GM23338 (cell line): Measurements from ENCODE around the gene BEGAIN. TPM values are rescaled to one million over a fixed set of nuclear protein-coding genes. Genes with fewer than 3 reads are reported as not detected.

ENCODE experiments used
- ATAC-seq: fragments of 200-7000 bp; cut with Tn5 transposase; 3 replicates; pipeline ENCODE4 v1.9.1; 2020
- DNase-seq: peaks from one replicate; pipeline ENCODE4 v3.0.0-alpha.2; 2015; ENCODE audit warnings: low spot score
- H2AFZ ChIP-seq: fragments of 200-600 bp; sonication (generic); 2 replicates; pipeline ENCODE4 v1.8.0; 2016; ENCODE audit warnings: antibody characterized with exemption, mild to moderate bottlenecking, moderate library complexity
- H3F3A ChIP-seq: fragments of 200-600 bp; sonication (generic); replicated peaks from 2 replicates; pipeline ENCODE4 v1.8.0; 2017; ENCODE audit warnings: antibody characterized with exemption, mixed run types, low read depth
- H3K27ac ChIP-seq: fragments of 200-600 bp; sonication (generic); 2 replicates; pipeline ENCODE4 v1.6.1; 2016; ENCODE audit warnings: low read depth
- H3K27me3 ChIP-seq: fragments of 200-600 bp; sonication (generic); 2 replicates; pipeline ENCODE4 v1.8.0; 2016; ENCODE audit warnings: mild to moderate bottlenecking, mixed run types, moderate library complexity; ENCODE audit not compliant: insufficient read depth
- H3K36me3 ChIP-seq: fragments of 200-600 bp; sonication (generic); 2 replicates; pipeline ENCODE4 v1.8.0; 2016; ENCODE audit warnings: mild to moderate bottlenecking; ENCODE audit not compliant: insufficient read depth
- H3K4me1 ChIP-seq: fragments of 200-600 bp; sonication (generic); 2 replicates; pipeline ENCODE4 v1.8.0; 2016; ENCODE audit warnings: mild to moderate bottlenecking, moderate library complexity; ENCODE audit not compliant: insufficient read depth
- H3K4me2 ChIP-seq: fragments of 200-600 bp; sonication (generic); 2 replicates; pipeline ENCODE4 v1.7.1; 2017; ENCODE audit warnings: mixed run types
- H3K4me3 ChIP-seq: fragments of 200-600 bp; sonication (generic); 2 replicates; pipeline ENCODE4 v1.6.1; 2016; ENCODE audit warnings: mixed run types
- H3K79me2 ChIP-seq: fragments of 200-600 bp; sonication (generic); replicated peaks from 2 replicates; pipeline ENCODE4 v1.8.0; 2017; ENCODE audit warnings: mild to moderate bottlenecking; ENCODE audit not compliant: insufficient read depth
- H3K9me2 ChIP-seq: fragments of 200-600 bp; sonication (generic); 2 replicates; pipeline ENCODE4 v1.8.0; 2017; ENCODE audit not compliant: insufficient read depth
- H4K20me1 ChIP-seq: fragments of 200-600 bp; sonication (generic); replicated peaks from 2 replicates; pipeline ENCODE4 v1.8.0; 2017; ENCODE audit warnings: mild to moderate bottlenecking; ENCODE audit not compliant: insufficient read depth
- H3K27ac Mint-ChIP-seq: 2 replicates; pipeline ENCODE4 v1.8.0; 2020; ENCODE audit warnings: inconsistent platforms, mild to moderate bottlenecking, moderate library complexity, mixed read lengths
- H3K27me3 Mint-ChIP-seq: 3 replicates; pipeline ENCODE4 v1.8.0; 2022; ENCODE audit warnings: low read depth, mild to moderate bottlenecking, moderate library complexity, mixed read lengths, inconsistent platforms; ENCODE audit not compliant: insufficient read depth, poor library complexity
- H3K36me3 Mint-ChIP-seq: 3 replicates; pipeline ENCODE4 v1.8.0; 2021; ENCODE audit warnings: low read depth, mild to moderate bottlenecking, inconsistent platforms, moderate library complexity, mixed read lengths
- H3K4me1 Mint-ChIP-seq: 3 replicates; pipeline ENCODE4 v1.8.0; 2020; ENCODE audit warnings: mild to moderate bottlenecking, inconsistent platforms, mixed read lengths
- H3K4me3 Mint-ChIP-seq: 3 replicates; pipeline ENCODE4 v1.8.0; 2021; ENCODE audit warnings: moderate library complexity, mild to moderate bottlenecking, inconsistent platforms, mixed read lengths
- H3K9me3 Mint-ChIP-seq: 3 replicates; pipeline ENCODE4 v1.8.0; 2020; ENCODE audit warnings: moderate library complexity, mild to moderate bottlenecking, inconsistent platforms, mixed read lengths
- JUNB ChIP-seq: IDR thresholded peaks from one replicate; pipeline ENCODE4 v1.6.1; 2016; ENCODE audit warnings: antibody characterized with exemption; ENCODE audit not compliant: unreplicated experiment
- POLR2AphosphoS5 ChIP-seq: IDR thresholded peaks from 2 replicates; pipeline ENCODE4 v1.6.1; 2016; ENCODE audit warnings: antibody characterized with exemption, low read depth
- ZNF331 ChIP-seq: fragments of 250-450 bp; sonication (Bioruptor Pico); IDR thresholded peaks from 2 replicates; pipeline ENCODE4 v1.5.0; 2020; ENCODE audit warnings: low read depth, mild to moderate bottlenecking, moderate library complexity
- polyA plus RNA-seq: library from polyadenylated mRNA; unstranded; fragments of >200 nt; fragmentation: Nextera tagmentation; extraction: Ambion mirVana; gene quantifications from 2 replicates; pipeline ENCODE4 v1.2.1, GENCODE V29; 2016
- total RNA-seq: library from RNA; depleted of rRNA; stranded (reverse); fragments of >200 nt; shearing (Covaris generic); gene quantifications from 2 replicates; pipeline ENCODE4 v1.2.3, GENCODE V29; 2014
- TF ChIP-seq, protein P1 (sequence below): fragments of 250-450 bp; sonication (Bioruptor Pico); IDR thresholded peaks from 2 replicates; pipeline ENCODE4 v1.5.0; 2020; ENCODE audit warnings: mild to moderate bottlenecking, moderate library complexity
- TF ChIP-seq, protein P2 (sequence below): IDR thresholded peaks from one replicate; pipeline ENCODE4 v1.6.1; 2018; ENCODE audit warnings: antibody characterized with exemption; ENCODE audit not compliant: unreplicated experiment

Gene BEGAIN
- total and polyA plus RNA-seq, 2 experiments from 2014 or later = 0.60 to 2.4 TPM

DNA sequence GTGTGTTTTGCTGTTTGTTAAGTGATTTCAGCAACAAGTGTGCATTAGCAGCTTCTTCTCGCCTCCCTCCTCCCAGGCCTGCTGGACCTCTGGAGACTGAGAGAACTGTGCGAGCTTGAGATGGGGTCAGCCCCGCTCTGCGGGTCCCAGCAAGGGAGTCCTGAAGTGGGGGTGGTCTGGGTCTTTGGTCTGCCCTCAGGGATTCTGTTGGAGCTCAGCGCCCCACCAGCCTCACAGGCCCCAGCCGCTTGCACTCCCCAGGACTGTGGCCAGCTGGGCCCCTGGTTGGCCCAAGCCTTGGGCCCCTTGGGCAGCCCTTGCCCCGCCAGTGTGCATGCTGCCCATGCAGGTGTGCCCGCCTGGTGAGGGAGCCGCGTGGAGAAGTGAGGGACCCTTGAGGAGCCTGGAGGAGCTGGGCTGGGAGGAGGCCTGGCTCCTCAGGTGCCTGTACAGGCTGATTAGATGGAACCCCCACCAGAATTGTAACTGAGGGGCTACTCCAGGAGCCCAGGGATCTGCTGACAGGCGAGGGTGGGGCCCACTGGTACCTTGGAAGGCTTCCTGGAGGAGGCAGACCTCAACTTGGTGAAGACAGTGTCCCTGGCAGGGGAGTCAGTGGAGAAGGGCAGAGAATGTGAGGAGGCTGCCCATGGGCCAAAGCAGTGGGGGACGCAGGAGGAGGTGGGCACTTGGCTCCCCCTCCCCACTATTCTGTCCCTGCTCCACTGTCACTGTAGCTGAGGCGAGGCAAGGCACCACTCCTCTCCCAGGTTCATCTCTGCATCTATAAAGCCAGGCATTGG is 56.7 kb downstream of the BEGAIN start (continued):
- TF ChIP-seq, protein P1, sequence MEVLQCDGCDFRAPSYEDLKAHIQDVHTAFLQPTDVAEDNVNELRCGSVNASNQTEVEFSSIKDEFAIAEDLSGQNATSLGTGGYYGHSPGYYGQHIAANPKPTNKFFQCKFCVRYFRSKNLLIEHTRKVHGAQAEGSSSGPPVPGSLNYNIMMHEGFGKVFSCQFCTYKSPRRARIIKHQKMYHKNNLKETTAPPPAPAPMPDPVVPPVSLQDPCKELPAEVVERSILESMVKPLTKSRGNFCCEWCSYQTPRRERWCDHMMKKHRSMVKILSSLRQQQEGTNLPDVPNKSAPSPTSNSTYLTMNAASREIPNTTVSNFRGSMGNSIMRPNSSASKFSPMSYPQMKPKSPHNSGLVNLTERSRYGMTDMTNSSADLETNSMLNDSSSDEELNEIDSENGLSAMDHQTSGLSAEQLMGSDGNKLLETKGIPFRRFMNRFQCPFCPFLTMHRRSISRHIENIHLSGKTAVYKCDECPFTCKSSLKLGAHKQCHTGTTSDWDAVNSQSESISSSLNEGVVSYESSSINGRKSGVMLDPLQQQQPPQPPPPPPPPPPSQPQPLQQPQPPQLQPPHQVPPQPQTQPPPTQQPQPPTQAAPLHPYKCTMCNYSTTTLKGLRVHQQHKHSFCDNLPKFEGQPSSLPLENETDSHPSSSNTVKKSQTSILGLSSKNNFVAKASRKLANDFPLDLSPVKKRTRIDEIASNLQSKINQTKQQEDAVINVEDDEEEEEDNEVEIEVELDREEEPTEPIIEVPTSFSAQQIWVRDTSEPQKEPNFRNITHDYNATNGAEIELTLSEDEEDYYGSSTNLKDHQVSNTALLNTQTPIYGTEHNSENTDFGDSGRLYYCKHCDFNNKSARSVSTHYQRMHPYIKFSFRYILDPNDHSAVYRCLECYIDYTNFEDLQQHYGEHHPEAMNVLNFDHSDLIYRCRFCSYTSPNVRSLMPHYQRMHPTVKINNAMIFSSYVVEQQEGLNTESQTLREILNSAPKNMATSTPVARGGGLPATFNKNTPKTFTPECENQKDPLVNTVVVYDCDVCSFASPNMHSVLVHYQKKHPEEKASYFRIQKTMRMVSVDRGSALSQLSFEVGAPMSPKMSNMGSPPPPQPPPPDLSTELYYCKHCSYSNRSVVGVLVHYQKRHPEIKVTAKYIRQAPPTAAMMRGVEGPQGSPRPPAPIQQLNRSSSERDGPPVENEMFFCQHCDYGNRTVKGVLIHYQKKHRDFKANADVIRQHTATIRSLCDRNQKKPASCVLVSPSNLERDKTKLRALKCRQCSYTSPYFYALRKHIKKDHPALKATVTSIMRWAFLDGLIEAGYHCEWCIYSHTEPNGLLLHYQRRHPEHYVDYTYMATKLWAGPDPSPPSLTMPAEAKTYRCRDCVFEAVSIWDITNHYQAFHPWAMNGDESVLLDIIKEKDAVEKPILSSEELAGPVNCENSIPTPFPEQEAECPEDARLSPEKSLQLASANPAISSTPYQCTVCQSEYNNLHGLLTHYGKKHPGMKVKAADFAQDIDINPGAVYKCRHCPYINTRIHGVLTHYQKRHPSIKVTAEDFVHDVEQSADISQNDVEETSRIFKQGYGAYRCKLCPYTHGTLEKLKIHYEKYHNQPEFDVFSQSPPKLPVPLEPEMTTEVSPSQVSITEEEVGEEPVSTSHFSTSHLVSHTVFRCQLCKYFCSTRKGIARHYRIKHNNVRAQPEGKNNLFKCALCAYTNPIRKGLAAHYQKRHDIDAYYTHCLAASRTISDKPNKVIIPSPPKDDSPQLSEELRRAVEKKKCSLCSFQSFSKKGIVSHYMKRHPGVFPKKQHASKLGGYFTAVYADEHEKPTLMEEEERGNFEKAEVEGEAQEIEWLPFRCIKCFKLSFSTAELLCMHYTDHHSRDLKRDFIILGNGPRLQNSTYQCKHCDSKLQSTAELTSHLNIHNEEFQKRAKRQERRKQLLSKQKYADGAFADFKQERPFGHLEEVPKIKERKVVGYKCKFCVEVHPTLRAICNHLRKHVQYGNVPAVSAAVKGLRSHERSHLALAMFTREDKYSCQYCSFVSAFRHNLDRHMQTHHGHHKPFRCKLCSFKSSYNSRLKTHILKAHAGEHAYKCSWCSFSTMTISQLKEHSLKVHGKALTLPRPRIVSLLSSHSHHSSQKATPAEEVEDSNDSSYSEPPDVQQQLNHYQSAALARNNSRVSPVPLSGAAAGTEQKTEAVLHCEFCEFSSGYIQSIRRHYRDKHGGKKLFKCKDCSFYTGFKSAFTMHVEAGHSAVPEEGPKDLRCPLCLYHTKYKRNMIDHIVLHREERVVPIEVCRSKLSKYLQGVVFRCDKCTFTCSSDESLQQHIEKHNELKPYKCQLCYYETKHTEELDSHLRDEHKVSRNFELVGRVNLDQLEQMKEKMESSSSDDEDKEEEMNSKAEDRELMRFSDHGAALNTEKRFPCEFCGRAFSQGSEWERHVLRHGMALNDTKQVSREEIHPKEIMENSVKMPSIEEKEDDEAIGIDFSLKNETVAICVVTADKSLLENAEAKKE (CRISPR knock-in tag) = no peak

DNA sequence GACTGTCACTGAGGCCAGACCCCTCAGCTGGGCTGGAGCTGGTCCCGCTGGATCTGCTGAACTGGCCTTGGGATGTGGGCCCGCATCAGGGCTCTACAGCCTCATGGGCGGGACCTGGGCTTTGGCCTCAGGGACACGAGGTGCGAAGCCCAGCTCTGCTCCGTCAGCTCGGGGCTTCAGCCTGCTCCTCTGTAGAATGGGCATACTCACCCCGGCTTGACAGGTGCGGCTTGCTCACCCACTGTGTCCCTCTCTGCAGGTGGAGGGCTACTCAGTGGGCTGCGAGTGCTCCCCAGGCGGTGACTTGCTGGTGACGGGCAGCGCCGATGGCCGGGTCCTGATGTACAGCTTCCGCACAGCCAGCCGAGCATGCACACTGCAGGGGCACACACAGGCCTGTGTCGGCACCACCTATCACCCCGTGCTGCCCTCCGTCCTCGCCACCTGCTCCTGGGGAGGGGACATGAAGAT is 57.6 kb downstream of the BEGAIN start:
- no peak overlapping the region for H3K4me3 Mint-ChIP-seq
- H3K4me1 Mint-ChIP-seq = peaks cover 4% of the 10 kb centered on the region; the same call in 1 of the 3 replicates
- no peaks in the 10 kb centered on the region for H3K36me3 ChIP-seq
- H3F3A ChIP-seq = no peaks in the 10 kb centered on the region
- H3K27me3 Mint-ChIP-seq = peaks cover 8% of the 10 kb centered on the region
- H4K20me1 ChIP-seq = no peaks in the 10 kb centered on the region
- H3K27me3 ChIP-seq = no peaks in the 10 kb centered on the region
- no peaks in the 10 kb centered on the region for H3K79me2 ChIP-seq
- H3K27ac ChIP-seq = no peak overlapping the region
- ATAC-seq (no peak), DNase-seq (no peak)
- no peak overlapping the region for H3K4me3 ChIP-seq
- no peaks in the 10 kb centered on the region for H3K36me3 Mint-ChIP-seq
- no peaks in the 10 kb centered on the region for H3K9me3 Mint-ChIP-seq
- no peak overlapping the region for H3K4me2 ChIP-seq
- no peak overlapping the region for H2AFZ ChIP-seq
- H3K4me1 ChIP-seq = no peaks in the 10 kb centered on the region
- H3K27ac Mint-ChIP-seq = no peak overlapping the region
- H3K9me2 ChIP-seq = no peaks in the 10 kb centered on the region
- TF ChIP-seq, protein P2, sequence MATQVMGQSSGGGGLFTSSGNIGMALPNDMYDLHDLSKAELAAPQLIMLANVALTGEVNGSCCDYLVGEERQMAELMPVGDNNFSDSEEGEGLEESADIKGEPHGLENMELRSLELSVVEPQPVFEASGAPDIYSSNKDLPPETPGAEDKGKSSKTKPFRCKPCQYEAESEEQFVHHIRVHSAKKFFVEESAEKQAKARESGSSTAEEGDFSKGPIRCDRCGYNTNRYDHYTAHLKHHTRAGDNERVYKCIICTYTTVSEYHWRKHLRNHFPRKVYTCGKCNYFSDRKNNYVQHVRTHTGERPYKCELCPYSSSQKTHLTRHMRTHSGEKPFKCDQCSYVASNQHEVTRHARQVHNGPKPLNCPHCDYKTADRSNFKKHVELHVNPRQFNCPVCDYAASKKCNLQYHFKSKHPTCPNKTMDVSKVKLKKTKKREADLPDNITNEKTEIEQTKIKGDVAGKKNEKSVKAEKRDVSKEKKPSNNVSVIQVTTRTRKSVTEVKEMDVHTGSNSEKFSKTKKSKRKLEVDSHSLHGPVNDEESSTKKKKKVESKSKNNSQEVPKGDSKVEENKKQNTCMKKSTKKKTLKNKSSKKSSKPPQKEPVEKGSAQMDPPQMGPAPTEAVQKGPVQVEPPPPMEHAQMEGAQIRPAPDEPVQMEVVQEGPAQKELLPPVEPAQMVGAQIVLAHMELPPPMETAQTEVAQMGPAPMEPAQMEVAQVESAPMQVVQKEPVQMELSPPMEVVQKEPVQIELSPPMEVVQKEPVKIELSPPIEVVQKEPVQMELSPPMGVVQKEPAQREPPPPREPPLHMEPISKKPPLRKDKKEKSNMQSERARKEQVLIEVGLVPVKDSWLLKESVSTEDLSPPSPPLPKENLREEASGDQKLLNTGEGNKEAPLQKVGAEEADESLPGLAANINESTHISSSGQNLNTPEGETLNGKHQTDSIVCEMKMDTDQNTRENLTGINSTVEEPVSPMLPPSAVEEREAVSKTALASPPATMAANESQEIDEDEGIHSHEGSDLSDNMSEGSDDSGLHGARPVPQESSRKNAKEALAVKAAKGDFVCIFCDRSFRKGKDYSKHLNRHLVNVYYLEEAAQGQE = no peak
- TF ChIP-seq JUNB (no peak), ZNF331 (CRISPR knock-in tag) (no peak), POLR2AphosphoS5 (no peak)
